Neural cell (in vitro differentiated cells): ENCODE results near the gene RCC2. TPM values are rescaled to one million over a fixed set of nuclear protein-coding genes. Genes with fewer than 3 reads are reported as not detected.
"Not testable (repeated sequence)": the region's sequence is repeated elsewhere in the genome, so short reads cannot be mapped to it uniquely, and the experiment has no call there.

Source experiments
- H2AFZ ChIP-seq: fragments of 200-600, 300-800 bp; sonication (generic), shearing (Covaris generic); 2 replicates; pipeline ENCODE4 v1.6.0; 2014; ENCODE audit warnings: low read depth, mild to moderate bottlenecking, antibody characterized with exemption, low read length, moderate library complexity
- H3F3A ChIP-seq: fragments of 200-600 bp; shearing (Covaris generic); 2 replicates; pipeline ENCODE4 v1.6.1; 2016; ENCODE audit warnings: mild to moderate bottlenecking, moderate library complexity, mixed read lengths, antibody characterized with exemption, low read length; ENCODE audit not compliant: insufficient read depth, poor library complexity, severe bottlenecking
- H3K27ac ChIP-seq: fragments of 200-600, 300-800 bp; sonication (generic), shearing (Covaris generic); 2 replicates; pipeline ENCODE4 v1.5.1; 2014; ENCODE audit warnings: mild to moderate bottlenecking, low read length, moderate library complexity
- H3K27me3 ChIP-seq: fragments of 300-800, 200-600 bp; sonication (generic), shearing (Covaris generic); 2 replicates; pipeline ENCODE4 v1.6.0; 2014; ENCODE audit warnings: mild to moderate bottlenecking, low read depth, low read length, moderate library complexity; ENCODE audit not compliant: insufficient read depth
- H3K36me3 ChIP-seq: fragments of 300-800, 200-600 bp; sonication (generic), shearing (Covaris generic); 2 replicates; pipeline ENCODE4 v1.5.1; 2014; ENCODE audit warnings: mild to moderate bottlenecking, antibody characterized with exemption, low read length, moderate library complexity; ENCODE audit not compliant: insufficient read depth
- H3K4me2 ChIP-seq: fragments of 300-800, 200-600 bp; sonication (generic), shearing (Covaris generic); 2 replicates; pipeline ENCODE4 v1.6.0; 2014; ENCODE audit warnings: mild to moderate bottlenecking, low read length
- H3K4me3 ChIP-seq: fragments of 300-800, 200-600 bp; sonication (generic), shearing (Covaris generic); 2 replicates; pipeline ENCODE4 v1.5.1; 2014; ENCODE audit warnings: mild to moderate bottlenecking, low read length, moderate library complexity
- H3K79me2 ChIP-seq: fragments of 200-600 bp; shearing (Covaris generic); replicated peaks from 2 replicates; pipeline ENCODE4 v1.6.0; 2014; ENCODE audit warnings: mild to moderate bottlenecking, low read length, moderate library complexity; ENCODE audit not compliant: insufficient read depth
- H3K9ac ChIP-seq: fragments of 300-800, 200-600 bp; sonication (generic), shearing (Covaris generic); 2 replicates; pipeline ENCODE4 v1.6.1; 2016; ENCODE audit warnings: mild to moderate bottlenecking, low read length, mixed read lengths
- H3K9me2 ChIP-seq: fragments of 200-600 bp; shearing (Covaris generic); 2 replicates; pipeline ENCODE4 v1.6.1; 2016; ENCODE audit warnings: mild to moderate bottlenecking, low read length, mixed read lengths; ENCODE audit not compliant: insufficient read depth
- H3K9me3 ChIP-seq: fragments of 200-600, 300-800 bp; sonication (generic), shearing (Covaris generic); 2 replicates; pipeline ENCODE4 v1.6.1; 2016; ENCODE audit warnings: mild to moderate bottlenecking, mixed run types, low read length, moderate library complexity, mixed read lengths
- H4K20me1 ChIP-seq: fragments of 200-600 bp; shearing (Covaris generic); 2 replicates; pipeline ENCODE4 v1.6.1; 2016; ENCODE audit warnings: mild to moderate bottlenecking, mixed run types; ENCODE audit not compliant: insufficient read depth
- CTCF ChIP-seq: fragments of 450-650 bp; IDR thresholded peaks from 2 replicates; pipeline ENCODE4 v1.5.1; 2014; ENCODE audit warnings: antibody characterized with exemption, mild to moderate bottlenecking, moderate library complexity; ENCODE audit not compliant: poor library complexity, severe bottlenecking
- MXI1 ChIP-seq: fragments of 450-650 bp; conservative IDR thresholded peaks from 2 replicates; pipeline ENCODE4 v1.6.1; 2014; ENCODE audit warnings: antibody characterized with exemption, mild to moderate bottlenecking; ENCODE audit not compliant: poor library complexity, severe bottlenecking
- POLR2AphosphoS5 ChIP-seq: IDR thresholded peaks from 2 replicates; pipeline ENCODE4 v1.6.1; 2012
- RAD21 ChIP-seq: fragments of 450-650 bp; conservative IDR thresholded peaks from 2 replicates; pipeline ENCODE4 v1.6.1; 2014; ENCODE audit warnings: antibody characterized with exemption, mild to moderate bottlenecking, moderate library complexity
- SMC3 ChIP-seq: fragments of 450-650 bp; conservative IDR thresholded peaks from 2 replicates; pipeline ENCODE4 v1.6.1; 2014; ENCODE audit warnings: antibody characterized with exemption, mild to moderate bottlenecking, moderate library complexity; ENCODE audit not compliant: poor library complexity
- TAF1 ChIP-seq: IDR thresholded peaks from 2 replicates; pipeline ENCODE4 v1.6.1; 2012; ENCODE audit warnings: low read depth
- polyA plus RNA-seq: library from polyadenylated mRNA; depleted of rRNA; stranded (reverse); fragments of >200 nt; gene quantifications from 2 replicates; pipeline ENCODE4 v1.2.3, GENCODE V29; 2014

The RCC2 gene
- polyA plus RNA-seq, 1 donor from 2014 or later = 34.4 TPM

GRCh38 chr1:17407786-17408514 lies 31.5 kb downstream of the RCC2 start:
- not testable (repeated sequence) for H3K9me2 ChIP-seq, H3K4me3 ChIP-seq, H3K27me3 ChIP-seq, H3K4me2 ChIP-seq, H3K79me2 ChIP-seq, H3K27ac ChIP-seq, H3K9ac ChIP-seq, H3F3A ChIP-seq, H2AFZ ChIP-seq, H4K20me1 ChIP-seq, H3K9me3 ChIP-seq, H3K36me3 ChIP-seq

- not testable (repeated sequence) for H3K9ac ChIP-seq, H3K4me2 ChIP-seq, H3K9me3 ChIP-seq, H3K9me2 ChIP-seq, H3K36me3 ChIP-seq, H3F3A ChIP-seq, H3K79me2 ChIP-seq, H3K4me3 ChIP-seq, H3K27ac ChIP-seq, H3K27me3 ChIP-seq, H2AFZ ChIP-seq, H4K20me1 ChIP-seq
These were observed 32.6 kb downstream of the RCC2 start for GRCh38 chr1:17406760-17407475.

- Histone ChIP-seq H4K20me1 (no peaks in the 10 kb centered on the region), H3K4me2 (no peak overlapping the region), H3K9ac (no peak overlapping the region), H3F3A (no peaks in the 10 kb centered on the region), H3K4me3 (no peak overlapping the region), H2AFZ (no peak overlapping the region), H3K27me3 (no peaks in the 10 kb centered on the region), H3K36me3 (no peaks in the 10 kb centered on the region), H3K27ac (no peak overlapping the region), H3K79me2 (no peaks in the 10 kb centered on the region), H3K9me2 (no peaks in the 10 kb centered on the region), H3K9me3 (no peaks in the 10 kb centered on the region)
- TF ChIP-seq CTCF (peak; percentile 84), POLR2AphosphoS5 (no peak), TAF1 (no peak), RAD21 (peak; percentile 78), MXI1 (no peak), SMC3 (peak; percentile 91)
These were observed 33.3 kb downstream of the RCC2 start for GRCh38 chr1:17405898-17406759.
